COR-L47 (cell line): ENCODE data around the gene PRSS48.
A peak's percentile ranks its signal among the peaks of the same experiment; 100 is the strongest.
"Not testable (repeated sequence)": the region's sequence is repeated elsewhere in the genome, so short reads cannot be mapped to it uniquely, and the experiment has no call there.

Experiments used
- DNase-seq: peaks from one replicate; lab custom pipeline; 2025; lab: John Stamatoyannopoulos, UW

The PRSS48 gene, protein sequence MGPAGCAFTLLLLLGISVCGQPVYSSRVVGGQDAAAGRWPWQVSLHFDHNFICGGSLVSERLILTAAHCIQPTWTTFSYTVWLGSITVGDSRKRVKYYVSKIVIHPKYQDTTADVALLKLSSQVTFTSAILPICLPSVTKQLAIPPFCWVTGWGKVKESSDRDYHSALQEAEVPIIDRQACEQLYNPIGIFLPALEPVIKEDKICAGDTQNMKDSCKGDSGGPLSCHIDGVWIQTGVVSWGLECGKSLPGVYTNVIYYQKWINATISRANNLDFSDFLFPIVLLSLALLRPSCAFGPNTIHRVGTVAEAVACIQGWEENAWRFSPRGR

GRCh38 chr4:151276787-151277562 is at the start of gene PRSS48:
PRSS48 (plus strand) TSS chr4:151277161; CDS start chr4:151277173, 12 bp downstream.
- peak; percentile 31 for DNase-seq

DNA sequence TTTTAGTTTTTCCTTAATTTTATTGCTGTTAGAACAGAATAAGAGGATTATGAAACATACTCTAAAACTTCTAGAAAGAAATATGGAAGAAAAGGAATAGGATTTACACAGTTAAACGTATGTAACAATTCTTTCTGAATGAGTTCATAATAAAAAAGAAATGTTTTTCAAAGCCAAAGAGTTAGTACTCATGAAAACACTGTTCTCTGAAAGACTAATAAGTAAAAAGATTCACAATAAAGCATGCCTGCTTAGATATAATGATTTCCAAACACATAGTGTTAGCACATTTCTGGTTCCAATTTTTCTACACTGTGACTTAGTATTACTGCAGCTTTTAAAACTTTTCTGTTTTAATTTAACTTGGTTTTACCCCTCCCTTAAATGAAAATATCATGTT is 49.8 kb upstream of the PRSS48 start:
- no peak for DNase-seq

GRCh38 chr4:151227731-151228130 is 49.2 kb upstream of the PRSS48 start:
- no peak for DNase-seq

DNA sequence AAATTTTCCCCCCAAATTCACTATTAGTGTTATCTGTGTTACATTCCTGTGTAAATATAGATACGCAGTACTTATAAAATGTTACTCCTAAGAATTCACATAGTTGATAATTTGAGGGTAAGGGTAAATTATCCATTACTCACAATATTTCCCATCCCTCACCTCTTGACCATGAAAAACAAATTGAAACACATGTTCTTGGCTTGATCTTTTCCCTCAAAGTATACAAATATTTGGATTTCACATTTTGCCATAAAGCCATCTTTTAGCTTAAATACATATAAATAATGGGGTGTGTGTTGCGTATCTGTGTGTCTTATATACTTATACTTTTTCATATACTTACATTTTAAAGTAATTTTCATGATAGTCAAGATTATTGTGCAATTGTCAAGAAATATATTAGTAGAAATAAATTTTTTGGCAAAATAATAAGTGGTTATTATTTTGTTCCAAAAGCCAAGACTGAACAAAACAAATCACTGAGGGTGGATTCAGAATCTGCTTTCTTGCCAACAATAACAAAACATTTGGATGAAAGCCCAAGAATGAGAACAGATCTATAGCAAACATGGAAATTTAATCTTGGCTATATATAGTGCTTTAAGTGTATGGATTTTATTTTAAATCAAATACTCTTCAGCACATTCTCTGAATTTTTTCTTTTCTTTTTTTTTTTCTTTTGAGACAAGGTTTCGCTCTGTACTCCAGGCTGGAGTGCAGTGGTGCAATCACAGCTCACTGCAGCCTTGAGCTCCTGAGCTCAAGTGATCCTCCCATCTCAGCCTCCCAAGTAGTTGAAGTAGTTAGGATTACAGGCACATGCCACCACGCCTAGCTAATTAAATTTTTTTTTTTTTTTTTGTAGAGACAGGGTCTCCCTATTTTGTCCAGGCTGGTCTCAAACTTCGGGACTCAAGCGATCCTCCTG is 48.5 kb upstream of the PRSS48 start:
- DNase-seq = no peak

DNA sequence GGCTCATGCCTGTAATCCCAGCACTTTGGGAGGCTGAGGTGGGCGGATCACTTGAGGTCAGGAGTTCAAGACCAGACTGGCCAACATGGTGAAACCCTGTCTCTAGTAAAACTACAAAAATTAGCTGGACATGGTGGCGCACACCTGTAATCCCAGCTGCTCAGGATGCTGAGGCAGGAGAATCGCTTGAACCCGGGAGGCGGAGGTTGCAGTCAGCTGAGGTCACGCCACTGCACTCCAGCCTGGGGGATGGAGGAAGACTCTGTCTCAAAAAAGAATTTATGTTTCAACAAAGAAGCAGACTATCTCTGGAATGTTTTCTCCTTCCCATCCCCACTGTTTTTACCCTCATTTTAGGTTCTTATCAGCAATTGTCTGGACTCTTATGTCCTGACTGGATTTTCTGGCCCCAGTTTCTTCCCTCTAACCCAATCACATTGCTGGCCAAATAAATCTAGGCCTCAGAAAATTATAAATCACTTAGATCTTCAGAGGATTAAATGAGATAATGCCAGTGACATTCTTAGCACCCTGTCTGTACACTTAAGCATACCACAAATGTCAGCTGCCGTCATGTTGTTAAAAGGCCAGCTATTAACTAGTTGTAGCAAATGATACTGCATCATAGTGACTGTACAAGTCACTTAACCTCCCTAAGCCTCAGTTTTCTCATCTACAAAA is 44.9 kb upstream of the PRSS48 start:
- DNase-seq = no peak

DNA sequence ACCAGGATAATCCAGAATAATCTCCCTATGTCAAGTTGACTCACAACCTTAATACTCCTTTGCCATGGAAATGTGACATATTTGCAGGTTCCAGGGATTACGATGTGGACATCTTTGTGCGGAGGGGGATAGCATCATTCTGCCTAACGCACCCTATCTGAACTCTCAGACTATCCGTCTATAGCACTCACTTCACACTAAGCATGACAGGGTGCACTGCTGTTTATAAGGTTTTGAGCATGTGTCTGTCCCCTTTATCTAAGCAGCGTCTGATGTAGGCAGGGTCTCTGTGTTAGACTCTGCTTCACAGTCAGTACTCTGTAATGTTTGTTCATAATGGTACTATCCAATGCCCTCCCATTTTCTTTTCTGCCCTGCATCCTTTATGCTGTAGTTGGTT is 43.4 kb upstream of the PRSS48 start:
- no peak for DNase-seq

DNA sequence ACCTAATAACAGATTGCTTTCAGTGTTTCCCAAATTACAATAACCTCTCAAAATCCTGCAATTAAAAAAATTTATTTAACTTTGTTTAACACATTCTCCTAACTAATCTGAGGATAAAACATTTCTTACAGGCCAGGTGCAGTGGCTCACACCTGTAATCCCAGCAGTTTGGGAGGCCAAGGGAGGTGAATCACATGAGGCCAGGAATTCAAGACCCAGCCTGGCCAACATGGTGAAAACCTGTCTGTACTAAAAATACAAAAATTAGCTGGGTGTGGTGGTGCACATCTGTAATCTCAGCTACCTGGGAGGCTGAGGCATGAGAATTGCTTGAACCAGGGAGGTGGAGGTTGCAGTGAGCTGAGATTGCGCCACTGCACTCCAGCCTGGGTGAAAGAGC is 41.6 kb upstream of the PRSS48 start:
- DNase-seq = not testable (repeated sequence)

DNA sequence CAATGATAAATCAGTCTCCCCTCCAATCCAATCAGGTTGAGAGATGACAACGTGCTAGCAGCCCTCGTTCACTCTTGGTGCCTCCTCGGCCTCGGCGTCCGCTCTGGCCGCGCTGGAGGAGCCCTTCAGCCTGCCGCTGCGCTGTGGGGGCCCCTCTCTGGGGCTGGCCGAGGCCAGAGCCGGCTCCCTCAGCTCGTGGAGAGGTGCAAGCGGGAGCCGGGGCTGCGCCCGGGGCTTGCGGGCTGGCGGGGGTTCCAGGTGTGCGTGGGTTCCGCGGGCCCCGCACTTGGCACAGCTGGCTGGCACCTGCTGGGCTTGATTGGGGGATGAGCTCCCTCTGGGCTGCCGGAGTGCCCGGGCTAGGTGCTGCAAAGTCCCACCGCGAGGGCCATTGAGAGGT is 40.9 kb upstream of the PRSS48 start:
- DNase-seq = no peak

GRCh38 chr4:151238477-151238876 is 38.5 kb upstream of the PRSS48 start:
- no peak for DNase-seq

- DNase-seq = no peak
Measured at GRCh38 chr4:151239608-151240007, 37.4 kb upstream of the PRSS48 start.

DNA sequence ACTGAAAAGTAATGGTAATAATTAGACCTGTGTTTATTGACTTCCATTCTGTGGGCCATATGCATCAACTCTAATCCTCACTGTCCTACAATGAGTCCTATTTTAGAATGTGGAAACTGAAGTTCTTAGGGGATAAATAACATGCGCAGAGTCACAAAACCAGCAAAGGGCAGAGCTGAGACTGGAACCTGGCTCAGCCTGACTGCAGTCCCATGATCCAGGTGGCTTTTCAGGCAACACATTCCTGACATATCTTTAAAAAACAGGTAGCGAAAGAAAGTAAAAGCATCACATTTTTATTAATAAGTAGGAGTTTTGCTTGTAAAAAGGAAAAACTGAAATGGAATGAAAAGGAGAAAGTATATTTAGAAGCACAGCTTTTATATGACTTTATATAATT is 34.7 kb upstream of the PRSS48 start:
- DNase-seq = no peak

DNA sequence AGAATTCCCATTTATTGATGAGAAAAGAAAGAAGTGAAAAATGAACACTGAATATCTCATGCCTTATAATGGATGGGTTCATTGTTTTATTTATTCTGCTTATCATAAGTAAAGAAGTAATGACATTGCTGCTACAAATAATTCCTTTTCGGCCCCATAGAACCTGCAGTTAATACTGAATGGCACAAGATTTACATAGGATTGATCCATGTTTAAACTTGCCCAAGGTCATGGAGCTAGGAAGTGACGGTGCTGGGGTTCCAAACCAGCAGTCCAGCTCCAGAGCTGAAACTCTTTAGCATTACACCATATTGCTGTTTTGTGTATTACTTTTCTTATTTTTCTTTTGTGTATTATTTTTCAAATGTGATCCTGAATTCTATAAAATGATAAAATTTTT is 30.2 kb upstream of the PRSS48 start:
- no peak for DNase-seq

DNA sequence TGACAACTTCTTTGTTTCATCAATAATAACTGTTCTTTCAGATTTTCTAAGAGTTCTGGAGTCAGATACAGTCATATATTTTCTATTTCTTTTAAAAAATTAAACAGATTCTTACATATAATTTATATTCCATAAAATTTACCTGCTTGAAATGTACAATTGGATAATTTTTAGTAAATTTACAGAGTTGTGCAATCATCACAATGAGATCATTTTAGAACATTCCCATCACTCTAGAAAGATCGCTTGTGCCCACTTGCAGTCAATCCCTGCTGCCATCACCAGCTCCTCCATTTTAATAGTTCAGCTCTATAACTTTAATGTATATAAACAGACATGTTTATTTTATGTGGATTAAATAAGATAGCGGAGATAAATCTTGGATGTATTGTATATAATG is 29.6 kb upstream of the PRSS48 start:
- no peak for DNase-seq

DNA sequence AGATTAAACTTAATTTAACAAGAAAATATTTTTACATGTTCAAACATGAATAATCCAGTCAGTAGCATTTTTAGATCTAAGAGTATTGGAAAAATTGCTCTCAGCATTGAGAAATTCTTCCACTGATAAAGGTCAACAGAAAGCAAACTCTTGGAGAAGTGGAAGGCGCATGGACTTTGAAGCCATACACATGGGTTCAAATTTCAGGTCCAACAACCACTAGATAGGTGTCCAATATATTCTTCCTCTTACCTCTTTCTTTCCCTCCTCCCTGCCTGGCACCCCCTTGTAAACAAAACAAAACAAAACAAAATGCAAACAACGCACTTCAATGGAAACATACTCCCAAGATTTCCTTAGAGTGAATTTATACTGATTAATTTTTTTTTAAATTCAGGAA is 28.4 kb upstream of the PRSS48 start:
- no peak for DNase-seq

DNA sequence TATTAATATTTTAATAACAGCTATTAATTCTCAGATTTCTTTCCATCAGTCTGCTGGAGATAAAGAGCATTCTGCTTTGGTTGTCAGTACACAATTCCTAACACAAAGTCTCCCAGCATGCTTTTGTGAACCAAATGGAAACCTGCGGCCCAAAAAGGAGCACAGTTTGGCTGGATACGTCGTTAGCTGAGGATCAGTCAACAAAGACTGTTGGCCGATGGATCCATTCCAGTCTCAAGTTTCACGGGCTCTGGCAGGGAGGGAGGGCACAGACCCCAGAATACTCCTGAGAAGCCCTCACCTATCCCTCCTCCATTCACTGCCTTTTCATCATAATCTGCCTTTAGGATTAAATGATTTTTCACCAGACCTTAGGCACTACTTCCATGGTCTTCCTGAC is 26.3 kb upstream of the PRSS48 start:
- no peak for DNase-seq

GRCh38 chr4:151251603-151252304 is 25.2 kb upstream of the PRSS48 start:
- no peak for DNase-seq

GRCh38 chr4:151255226-151255625 is 21.7 kb upstream of the PRSS48 start:
- not testable (repeated sequence) for DNase-seq

GRCh38 chr4:151255680-151256079 is 21.3 kb upstream of the PRSS48 start:
- DNase-seq = not testable (repeated sequence)

GRCh38 chr4:151256134-151256533 is 20.8 kb upstream of the PRSS48 start:
- DNase-seq = no peak

DNA sequence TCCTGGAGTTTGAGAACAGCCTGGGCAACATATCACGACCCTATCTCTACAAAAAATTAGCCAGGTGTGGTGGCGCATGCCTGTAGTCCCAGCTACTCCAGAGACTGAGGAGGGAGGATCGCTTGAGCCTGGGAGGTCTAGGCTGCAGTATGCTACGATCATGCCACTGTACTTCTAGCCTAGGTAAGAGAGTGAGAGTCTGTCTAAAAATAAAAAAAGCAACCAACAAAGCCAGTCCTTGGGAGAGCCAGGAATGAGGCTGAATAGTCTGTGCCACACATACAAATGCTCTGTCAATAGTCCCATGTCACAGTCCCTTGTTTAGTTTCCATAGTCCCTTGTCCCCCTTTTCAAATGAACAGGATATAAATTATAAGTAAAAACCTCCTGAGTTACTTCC is 19.3 kb upstream of the PRSS48 start:
- no peak for DNase-seq

GRCh38 chr4:151259752-151260151 is 17.2 kb upstream of the PRSS48 start:
- DNase-seq = no peak
